Measurements from ENCODE around the gene C11orf68. TPM values are rescaled to one million over a fixed set of nuclear protein-coding genes. Genes with fewer than 3 reads are reported as not detected.

Gene C11orf68
- total RNA-seq, 1 donor from 2014 or later, result 6.9 TPM

DNA sequence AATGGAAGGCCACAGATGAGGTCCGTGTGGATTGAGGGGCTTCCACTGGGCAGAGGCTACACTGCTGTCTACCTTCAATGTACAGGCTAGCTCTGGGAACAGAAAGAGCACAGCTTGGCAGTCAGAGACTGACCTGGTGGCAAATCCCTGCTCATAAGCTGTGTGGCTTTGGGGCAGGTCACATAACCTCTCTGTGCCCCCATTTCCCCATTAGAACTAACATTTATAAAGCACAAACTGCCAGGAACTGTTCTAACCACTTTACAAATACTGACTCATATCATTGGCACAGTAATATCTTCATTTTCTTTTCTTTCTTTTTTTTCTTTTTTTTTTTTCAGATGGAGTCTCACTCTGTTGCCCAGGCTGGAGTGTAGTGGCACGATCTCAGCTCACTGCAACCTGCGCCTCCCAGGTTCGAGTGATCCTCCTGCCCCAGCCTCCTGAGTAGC lies 21.8 kb downstream of the C11orf68 start:
- Histone ChIP-seq H3K4me3 (no peak overlapping the region), H3K9ac (no peak overlapping the region), H4K20me1 (ENCODE audit: low read depth) (peaks cover 11% of the 10 kb centered on the region), H3F3A (ENCODE audit: low read depth) (peaks cover 26% of the 10 kb centered on the region), H3K36me3 (no peaks in the 10 kb centered on the region), H3K9me3 (ENCODE audit: low read depth) (no peaks in the 10 kb centered on the region), H3K27ac (no peak overlapping the region), H3K79me2 (ENCODE audit: low read depth) (peaks cover 2% of the 10 kb centered on the region), H3K27me3 (peaks cover 61% of the 10 kb centered on the region), H3K4me1 (peaks cover 11% of the 10 kb centered on the region), H3K4me2 (no peak overlapping the region), H2AFZ (replicated peaks) (no peak overlapping the region)
- DNase-seq (ENCODE audit: low spot score), result no peak
- H3K4me3 Mint-ChIP-seq, result no peak overlapping the region
- H3K27ac Mint-ChIP-seq, result no peak overlapping the region
- no peaks in the 10 kb centered on the region for H3K36me3 Mint-ChIP-seq
- no peaks in the 10 kb centered on the region for H3K9me3 Mint-ChIP-seq
- TF ChIP-seq EZH2phosphoT487 (IDR thresholded peaks at IDR 0.05), result no peak
- no peak for TF ChIP-seq EZH2 (IDR thresholded peaks at IDR 0.05)
- TF ChIP-seq, protein P1, sequence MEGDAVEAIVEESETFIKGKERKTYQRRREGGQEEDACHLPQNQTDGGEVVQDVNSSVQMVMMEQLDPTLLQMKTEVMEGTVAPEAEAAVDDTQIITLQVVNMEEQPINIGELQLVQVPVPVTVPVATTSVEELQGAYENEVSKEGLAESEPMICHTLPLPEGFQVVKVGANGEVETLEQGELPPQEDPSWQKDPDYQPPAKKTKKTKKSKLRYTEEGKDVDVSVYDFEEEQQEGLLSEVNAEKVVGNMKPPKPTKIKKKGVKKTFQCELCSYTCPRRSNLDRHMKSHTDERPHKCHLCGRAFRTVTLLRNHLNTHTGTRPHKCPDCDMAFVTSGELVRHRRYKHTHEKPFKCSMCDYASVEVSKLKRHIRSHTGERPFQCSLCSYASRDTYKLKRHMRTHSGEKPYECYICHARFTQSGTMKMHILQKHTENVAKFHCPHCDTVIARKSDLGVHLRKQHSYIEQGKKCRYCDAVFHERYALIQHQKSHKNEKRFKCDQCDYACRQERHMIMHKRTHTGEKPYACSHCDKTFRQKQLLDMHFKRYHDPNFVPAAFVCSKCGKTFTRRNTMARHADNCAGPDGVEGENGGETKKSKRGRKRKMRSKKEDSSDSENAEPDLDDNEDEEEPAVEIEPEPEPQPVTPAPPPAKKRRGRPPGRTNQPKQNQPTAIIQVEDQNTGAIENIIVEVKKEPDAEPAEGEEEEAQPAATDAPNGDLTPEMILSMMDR (IDR thresholded peaks at IDR 0.05), result no peak
- H3K27me3 Mint-ChIP-seq (ENCODE audit: insufficient read depth, low read depth), result peaks cover 38% of the 10 kb centered on the region
- H3K4me1 Mint-ChIP-seq, result peaks cover 20% of the 10 kb centered on the region

DNA sequence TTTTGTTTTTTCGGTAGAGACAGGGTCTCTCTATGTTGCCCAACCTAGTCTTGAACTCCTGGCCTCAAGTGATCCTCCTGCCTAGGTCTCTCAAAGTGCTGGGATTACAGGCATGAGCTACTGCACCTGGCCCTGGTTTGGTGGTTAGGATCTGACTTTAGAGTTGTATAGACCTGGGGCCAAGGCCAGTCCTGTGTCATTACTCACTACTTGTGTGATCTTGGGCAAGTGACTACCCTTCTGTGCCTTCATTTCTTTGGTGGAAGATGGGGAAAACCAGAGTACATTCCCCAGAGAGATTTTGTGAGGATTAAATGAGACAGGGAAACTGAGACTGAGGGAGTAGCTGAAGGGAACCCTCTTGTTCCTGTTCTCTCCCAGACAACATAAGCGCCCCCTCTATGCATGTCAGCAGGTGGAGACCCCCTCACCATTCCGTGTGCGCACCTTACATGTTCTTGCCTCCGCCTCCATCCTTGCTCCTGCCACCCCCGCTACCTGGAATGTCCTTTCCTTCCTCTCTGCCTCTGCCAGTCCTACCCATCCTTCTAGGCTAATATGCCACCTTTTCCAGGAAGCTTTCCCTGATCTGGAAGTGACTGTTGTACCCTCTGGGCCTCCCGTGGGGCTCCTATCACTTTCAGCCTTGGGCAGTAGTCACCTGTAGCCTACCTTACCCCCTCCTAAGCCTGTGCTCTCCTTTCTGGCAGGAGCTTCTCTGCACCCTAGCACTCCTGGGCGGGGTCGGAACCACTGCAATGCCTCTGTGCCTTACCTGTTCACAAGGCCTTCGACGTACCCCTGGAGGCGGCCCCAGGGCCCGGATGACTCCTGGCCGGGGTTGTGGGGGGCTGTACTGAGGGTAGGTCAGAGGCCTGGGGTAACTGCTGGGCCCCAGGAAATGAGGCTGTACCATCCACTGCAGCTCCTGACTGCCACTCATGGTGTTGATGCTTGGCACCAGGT lies 22.5 kb downstream of the C11orf68 start:
- peaks cover 35% of the 10 kb centered on the region for H3K27me3 Mint-ChIP-seq (ENCODE audit: insufficient read depth, low read depth)
- H3K4me2 ChIP-seq, result no peak overlapping the region

DNA sequence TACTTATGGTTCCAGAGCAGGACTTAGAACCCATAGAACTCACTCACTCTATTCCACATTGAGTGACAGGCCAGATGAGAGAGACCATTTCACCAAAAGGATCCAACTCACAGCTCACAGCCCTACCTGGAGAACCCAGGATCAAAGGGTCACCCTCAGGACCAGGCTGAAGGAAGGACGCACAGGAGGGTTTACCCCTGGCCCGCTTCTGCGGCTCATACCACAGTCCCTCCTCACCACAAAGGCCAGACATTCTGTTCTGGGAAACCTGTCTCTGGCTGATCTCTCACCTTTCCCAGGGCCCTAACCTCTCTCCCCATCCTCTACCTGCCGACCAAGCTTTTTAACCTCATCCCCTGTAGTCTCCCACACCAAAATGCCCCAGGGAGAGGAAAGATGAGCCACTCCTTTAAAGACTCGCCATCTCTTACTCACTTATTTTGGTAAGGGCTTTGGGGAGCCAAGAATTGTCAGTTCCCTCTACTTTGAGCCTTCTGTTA lies 23.3 kb downstream of the C11orf68 start:
- Histone ChIP-seq H4K20me1 (ENCODE audit: low read depth) (peaks cover 14% of the 10 kb centered on the region), H2AFZ (replicated peaks) (no peak overlapping the region), H3K79me2 (ENCODE audit: low read depth) (peaks cover 14% of the 10 kb centered on the region), H3F3A (ENCODE audit: low read depth) (peaks cover 24% of the 10 kb centered on the region), H3K4me1 (peaks cover 15% of the 10 kb centered on the region), H3K27me3 (peaks cover 46% of the 10 kb centered on the region), H3K27ac (no peak overlapping the region), H3K4me3 (no peak overlapping the region), H3K9me3 (ENCODE audit: low read depth) (no peaks in the 10 kb centered on the region), H3K9ac (no peak overlapping the region), H3K36me3 (no peaks in the 10 kb centered on the region), H3K4me2 (no peak overlapping the region)
- TF ChIP-seq, protein P1 (IDR thresholded peaks at IDR 0.05), result no peak
- TF ChIP-seq EZH2 (IDR thresholded peaks at IDR 0.05) (no peak), EZH2phosphoT487 (IDR thresholded peaks at IDR 0.05) (no peak)
- Mint-ChIP-seq H3K4me3 (peak overlapping the region; percentile 59), H3K36me3 (no peaks in the 10 kb centered on the region), H3K9me3 (no peaks in the 10 kb centered on the region), H3K4me1 (peaks cover 21% of the 10 kb centered on the region), H3K27ac (no peak overlapping the region), H3K27me3 (ENCODE audit: insufficient read depth, low read depth) (peaks cover 28% of the 10 kb centered on the region)
- DNase-seq (ENCODE audit: low spot score), result no peak

More for the DNA sequence above, 22.5 kb downstream of the C11orf68 start:
- no peaks in the 10 kb centered on the region for H3K36me3 Mint-ChIP-seq
- Histone ChIP-seq H4K20me1 (ENCODE audit: low read depth) (peaks cover 14% of the 10 kb centered on the region), H3K4me3 (no peak overlapping the region), H3K4me1 (peaks cover 15% of the 10 kb centered on the region), H3K79me2 (ENCODE audit: low read depth) (peaks cover 9% of the 10 kb centered on the region), H3K9ac (no peak overlapping the region), H3K9me3 (ENCODE audit: low read depth) (no peaks in the 10 kb centered on the region), H3K27ac (no peak overlapping the region), H3K27me3 (peaks cover 53% of the 10 kb centered on the region), H3F3A (ENCODE audit: low read depth) (peaks cover 28% of the 10 kb centered on the region), H3K36me3 (no peaks in the 10 kb centered on the region), H2AFZ (replicated peaks) (no peak overlapping the region)
- H3K9me3 Mint-ChIP-seq, result no peaks in the 10 kb centered on the region
- H3K4me3 Mint-ChIP-seq, result peak overlapping the region; percentile 59
- no peak overlapping the region for H3K27ac Mint-ChIP-seq
- H3K4me1 Mint-ChIP-seq, result peaks cover 22% of the 10 kb centered on the region
- TF ChIP-seq EZH2 (IDR thresholded peaks at IDR 0.05), result no peak
- TF ChIP-seq, protein P1 (IDR thresholded peaks at IDR 0.05), result no peak
- TF ChIP-seq EZH2phosphoT487 (IDR thresholded peaks at IDR 0.05), result no peak
- DNase-seq (ENCODE audit: low spot score), result no peak

Data from neural progenitor cell (in vitro differentiated cells).